HEK293 (cell line): ENCODE data around the gene C20orf204.

ENCODE experiments used
- MEIS1 ChIP-seq: sonication (generic); formaldehyde crosslinking; IDR thresholded peaks from 2 replicates; pipeline ENCODE4 v1.8.1; 2022; ENCODE audit warnings: missing genetic modification reagents, mild to moderate bottlenecking, borderline replicate concordance
- PRDM1 ChIP-seq: fragments of 450-650 bp; formaldehyde crosslinking; IDR thresholded peaks from 2 replicates; pipeline ENCODE4; 2016; ENCODE audit warnings: missing biosample characterization, missing genetic modification characterization
- ZNF121 ChIP-seq: fragments of 450-650 bp; formaldehyde crosslinking; IDR thresholded peaks from 2 replicates; pipeline ENCODE4 v1.5.1; 2016; ENCODE audit warnings: missing biosample characterization, missing genetic modification characterization
- TF ChIP-seq, protein P1 (sequence below): fragments of 450-650 bp; formaldehyde crosslinking; IDR thresholded peaks from 2 replicates; pipeline ENCODE4 v1.5.1; 2016; ENCODE audit warnings: missing biosample characterization, missing genetic modification characterization
- TF ChIP-seq, protein P2 (sequence below): fragments of 450-650 bp; formaldehyde crosslinking; IDR thresholded peaks from 2 replicates; pipeline ENCODE4 v1.5.1; 2016; ENCODE audit warnings: missing biosample characterization, missing genetic modification characterization
- TF ChIP-seq, protein P3 (sequence below): fragments of 450-650 bp; formaldehyde crosslinking; IDR thresholded peaks from 2 replicates; pipeline ENCODE4 v1.5.1; 2016; ENCODE audit warnings: missing biosample characterization, missing genetic modification characterization

DNA sequence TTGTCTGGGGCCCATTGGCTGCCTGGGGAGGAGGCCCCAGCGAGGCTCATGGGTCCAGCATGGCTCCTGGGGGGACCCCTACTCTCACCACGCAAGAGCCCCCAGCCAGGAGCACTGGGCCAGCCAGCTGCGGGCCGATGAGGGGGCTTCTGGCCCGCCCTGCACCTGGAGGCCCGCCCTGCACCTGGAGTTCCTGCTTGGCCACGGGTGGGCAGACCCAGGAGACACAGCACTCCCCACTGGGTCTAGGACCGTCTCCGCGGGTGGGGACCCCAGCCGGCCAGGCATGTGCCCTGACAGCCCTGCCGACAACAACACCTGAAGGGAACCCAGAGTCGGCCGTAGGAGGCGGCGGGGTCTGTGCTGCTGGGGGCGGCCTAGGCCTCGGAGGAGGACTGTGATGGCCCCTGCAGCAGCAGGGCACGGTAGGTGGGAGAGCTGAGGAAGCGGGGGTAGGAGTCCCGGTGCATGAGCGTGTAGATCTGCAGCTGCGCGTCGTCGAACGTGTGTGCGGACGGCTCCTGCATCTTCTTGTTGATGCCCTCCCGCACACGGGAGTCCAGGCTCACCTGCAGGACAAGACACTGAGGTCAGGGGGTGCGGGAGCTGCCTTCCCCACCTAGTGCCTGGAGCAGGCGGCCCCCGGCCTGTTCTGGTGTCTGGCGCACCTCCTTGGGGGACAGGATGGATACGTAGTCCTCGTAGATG, 37.6 kb downstream of the C20orf204 start:
- TF ChIP-seq, protein P1, sequence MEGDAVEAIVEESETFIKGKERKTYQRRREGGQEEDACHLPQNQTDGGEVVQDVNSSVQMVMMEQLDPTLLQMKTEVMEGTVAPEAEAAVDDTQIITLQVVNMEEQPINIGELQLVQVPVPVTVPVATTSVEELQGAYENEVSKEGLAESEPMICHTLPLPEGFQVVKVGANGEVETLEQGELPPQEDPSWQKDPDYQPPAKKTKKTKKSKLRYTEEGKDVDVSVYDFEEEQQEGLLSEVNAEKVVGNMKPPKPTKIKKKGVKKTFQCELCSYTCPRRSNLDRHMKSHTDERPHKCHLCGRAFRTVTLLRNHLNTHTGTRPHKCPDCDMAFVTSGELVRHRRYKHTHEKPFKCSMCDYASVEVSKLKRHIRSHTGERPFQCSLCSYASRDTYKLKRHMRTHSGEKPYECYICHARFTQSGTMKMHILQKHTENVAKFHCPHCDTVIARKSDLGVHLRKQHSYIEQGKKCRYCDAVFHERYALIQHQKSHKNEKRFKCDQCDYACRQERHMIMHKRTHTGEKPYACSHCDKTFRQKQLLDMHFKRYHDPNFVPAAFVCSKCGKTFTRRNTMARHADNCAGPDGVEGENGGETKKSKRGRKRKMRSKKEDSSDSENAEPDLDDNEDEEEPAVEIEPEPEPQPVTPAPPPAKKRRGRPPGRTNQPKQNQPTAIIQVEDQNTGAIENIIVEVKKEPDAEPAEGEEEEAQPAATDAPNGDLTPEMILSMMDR (tag by site-specific recombination), result no peak
- TF ChIP-seq MEIS1 (CRISPR knock-in tag) (no peak), ZNF121 (tag by site-specific recombination) (no peak), PRDM1 (no peak)
- TF ChIP-seq, protein P2, sequence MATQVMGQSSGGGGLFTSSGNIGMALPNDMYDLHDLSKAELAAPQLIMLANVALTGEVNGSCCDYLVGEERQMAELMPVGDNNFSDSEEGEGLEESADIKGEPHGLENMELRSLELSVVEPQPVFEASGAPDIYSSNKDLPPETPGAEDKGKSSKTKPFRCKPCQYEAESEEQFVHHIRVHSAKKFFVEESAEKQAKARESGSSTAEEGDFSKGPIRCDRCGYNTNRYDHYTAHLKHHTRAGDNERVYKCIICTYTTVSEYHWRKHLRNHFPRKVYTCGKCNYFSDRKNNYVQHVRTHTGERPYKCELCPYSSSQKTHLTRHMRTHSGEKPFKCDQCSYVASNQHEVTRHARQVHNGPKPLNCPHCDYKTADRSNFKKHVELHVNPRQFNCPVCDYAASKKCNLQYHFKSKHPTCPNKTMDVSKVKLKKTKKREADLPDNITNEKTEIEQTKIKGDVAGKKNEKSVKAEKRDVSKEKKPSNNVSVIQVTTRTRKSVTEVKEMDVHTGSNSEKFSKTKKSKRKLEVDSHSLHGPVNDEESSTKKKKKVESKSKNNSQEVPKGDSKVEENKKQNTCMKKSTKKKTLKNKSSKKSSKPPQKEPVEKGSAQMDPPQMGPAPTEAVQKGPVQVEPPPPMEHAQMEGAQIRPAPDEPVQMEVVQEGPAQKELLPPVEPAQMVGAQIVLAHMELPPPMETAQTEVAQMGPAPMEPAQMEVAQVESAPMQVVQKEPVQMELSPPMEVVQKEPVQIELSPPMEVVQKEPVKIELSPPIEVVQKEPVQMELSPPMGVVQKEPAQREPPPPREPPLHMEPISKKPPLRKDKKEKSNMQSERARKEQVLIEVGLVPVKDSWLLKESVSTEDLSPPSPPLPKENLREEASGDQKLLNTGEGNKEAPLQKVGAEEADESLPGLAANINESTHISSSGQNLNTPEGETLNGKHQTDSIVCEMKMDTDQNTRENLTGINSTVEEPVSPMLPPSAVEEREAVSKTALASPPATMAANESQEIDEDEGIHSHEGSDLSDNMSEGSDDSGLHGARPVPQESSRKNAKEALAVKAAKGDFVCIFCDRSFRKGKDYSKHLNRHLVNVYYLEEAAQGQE (tag by site-specific recombination), result no peak
- TF ChIP-seq, protein P3, sequence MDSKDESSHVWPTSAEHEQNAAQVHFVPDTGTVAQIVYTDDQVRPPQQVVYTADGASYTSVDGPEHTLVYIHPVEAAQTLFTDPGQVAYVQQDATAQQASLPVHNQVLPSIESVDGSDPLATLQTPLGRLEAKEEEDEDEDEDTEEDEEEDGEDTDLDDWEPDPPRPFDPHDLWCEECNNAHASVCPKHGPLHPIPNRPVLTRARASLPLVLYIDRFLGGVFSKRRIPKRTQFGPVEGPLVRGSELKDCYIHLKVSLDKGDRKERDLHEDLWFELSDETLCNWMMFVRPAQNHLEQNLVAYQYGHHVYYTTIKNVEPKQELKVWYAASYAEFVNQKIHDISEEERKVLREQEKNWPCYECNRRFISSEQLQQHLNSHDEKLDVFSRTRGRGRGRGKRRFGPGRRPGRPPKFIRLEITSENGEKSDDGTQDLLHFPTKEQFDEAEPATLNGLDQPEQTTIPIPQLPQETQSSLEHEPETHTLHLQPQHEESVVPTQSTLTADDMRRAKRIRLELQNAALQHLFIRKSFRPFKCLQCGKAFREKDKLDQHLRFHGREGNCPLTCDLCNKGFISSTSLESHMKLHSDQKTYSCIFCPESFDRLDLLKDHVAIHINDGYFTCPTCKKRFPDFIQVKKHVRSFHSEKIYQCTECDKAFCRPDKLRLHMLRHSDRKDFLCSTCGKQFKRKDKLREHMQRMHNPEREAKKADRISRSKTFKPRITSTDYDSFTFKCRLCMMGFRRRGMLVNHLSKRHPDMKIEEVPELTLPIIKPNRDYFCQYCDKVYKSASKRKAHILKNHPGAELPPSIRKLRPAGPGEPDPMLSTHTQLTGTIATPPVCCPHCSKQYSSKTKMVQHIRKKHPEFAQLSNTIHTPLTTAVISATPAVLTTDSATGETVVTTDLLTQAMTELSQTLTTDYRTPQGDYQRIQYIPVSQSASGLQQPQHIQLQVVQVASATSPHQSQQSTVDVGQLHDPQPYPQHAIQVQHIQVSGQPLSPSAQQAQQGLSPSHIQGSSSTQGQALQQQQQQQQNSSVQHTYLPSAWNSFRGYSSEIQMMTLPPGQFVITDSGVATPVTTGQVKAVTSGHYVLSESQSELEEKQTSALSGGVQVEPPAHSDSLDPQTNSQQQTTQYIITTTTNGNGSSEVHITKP (tag by site-specific recombination), result no peak
